Measurements from ENCODE around the gene PNCK. TPM values are rescaled to one million over a fixed set of nuclear protein-coding genes. Genes with fewer than 3 reads are reported as not detected.
"Not testable (repeated sequence)": the region's sequence is repeated elsewhere in the genome, so short reads cannot be mapped to it uniquely, and the experiment has no call there.

Gene PNCK
- polyA plus RNA-seq, 3 donors = 4.8 to 7.0 (median 5.6) TPM

DNA sequence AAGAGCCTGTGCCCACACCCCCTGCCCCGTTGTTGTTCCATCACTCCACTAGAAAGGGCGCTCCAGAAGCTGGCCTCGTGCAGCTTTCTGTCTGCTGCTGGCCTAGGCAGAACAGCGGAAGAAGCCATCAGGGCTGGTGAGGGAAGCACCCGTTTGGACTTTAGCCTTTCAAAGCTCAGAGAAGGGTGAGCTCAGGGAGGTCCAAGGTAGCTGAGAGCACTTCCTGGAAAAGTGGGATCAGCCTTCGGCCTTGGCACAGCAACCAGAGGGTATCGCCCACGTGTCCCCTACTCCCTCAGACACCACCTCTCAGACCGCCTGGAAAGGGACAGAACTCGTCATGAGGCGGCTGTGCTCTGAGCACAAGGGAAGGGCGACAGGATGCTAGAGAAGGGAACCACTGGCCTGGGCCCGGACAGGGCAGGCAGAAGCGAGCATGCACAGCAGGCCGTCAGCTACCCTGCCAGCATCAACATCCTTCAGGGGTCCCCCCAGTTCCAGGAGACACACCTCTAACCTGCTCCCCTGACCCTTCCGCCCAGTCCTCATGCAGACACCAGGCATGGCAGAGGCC, 25.7 kb upstream of the PNCK start:
- not testable (repeated sequence) for DNase-seq (ENCODE audit: low read depth in 3 of 3, low spot score in 2 of 3)

GRCh38 chrX:153697924-153698865, 24.6 kb upstream of the PNCK start:
- no peak for DNase-seq (ENCODE audit: low read depth in 3 of 3, low spot score in 2 of 3)

GRCh38 chrX:153696986-153697722, 23.5 kb upstream of the PNCK start:
- DNase-seq (ENCODE audit: low read depth in 3 of 3, low spot score in 2 of 3) = not testable (repeated sequence)

- not testable (repeated sequence) for DNase-seq (ENCODE audit: low read depth in 3 of 3, low spot score in 2 of 3)
These were observed 22.9 kb upstream of the PNCK start for GRCh38 chrX:153696538-153696937.

DNA sequence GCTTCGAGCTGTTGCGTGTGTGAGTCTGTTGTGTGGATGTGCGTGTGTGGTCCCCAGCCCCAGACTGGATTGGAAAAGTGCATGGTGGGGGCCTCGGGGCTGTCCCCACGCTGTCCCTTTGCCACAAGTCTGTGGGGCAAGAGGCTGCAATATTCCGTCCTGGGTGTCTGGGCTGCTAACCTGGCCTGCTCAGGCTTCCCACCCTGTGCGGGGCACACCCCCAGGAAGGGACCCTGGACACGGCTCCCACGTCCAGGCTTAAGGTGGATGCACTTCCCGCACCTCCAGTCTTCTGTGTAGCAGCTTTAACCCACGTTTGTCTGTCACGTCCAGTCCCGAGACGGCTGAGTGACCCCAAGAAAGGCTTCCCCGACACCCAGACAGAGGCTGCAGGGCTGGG, 22.5 kb upstream of the PNCK start:
- DNase-seq (ENCODE audit: low read depth in 3 of 3, low spot score in 2 of 3) = no peak

DNA sequence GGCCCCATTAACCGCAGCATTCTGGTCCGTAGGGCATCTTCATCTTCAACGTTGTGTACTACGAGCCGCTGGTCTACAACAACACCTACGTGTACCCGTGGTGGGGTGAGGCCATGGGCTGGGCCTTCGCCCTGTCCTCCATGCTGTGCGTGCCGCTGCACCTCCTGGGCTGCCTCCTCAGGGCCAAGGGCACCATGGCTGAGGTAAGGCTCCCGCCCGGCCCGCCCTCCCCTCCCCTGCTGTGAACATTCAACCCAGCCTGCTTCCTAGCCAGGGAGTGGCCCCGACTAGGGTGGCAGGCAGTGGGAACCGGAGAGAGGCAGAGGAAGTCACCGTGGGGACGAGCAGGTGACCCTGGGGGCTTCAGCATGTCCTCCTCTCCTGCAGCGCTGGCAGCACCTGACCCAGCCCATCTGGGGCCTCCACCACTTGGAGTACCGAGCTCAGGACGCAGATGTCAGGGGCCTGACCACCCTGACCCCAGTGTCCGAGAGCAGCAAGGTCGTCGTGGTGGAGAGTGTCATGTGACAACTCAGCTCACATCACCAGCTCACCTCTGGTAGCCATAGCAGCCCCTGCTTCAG, 21.2 kb upstream of the PNCK start:
- DNase-seq (ENCODE audit: low read depth in 3 of 3, low spot score in 2 of 3) = no peak

DNA sequence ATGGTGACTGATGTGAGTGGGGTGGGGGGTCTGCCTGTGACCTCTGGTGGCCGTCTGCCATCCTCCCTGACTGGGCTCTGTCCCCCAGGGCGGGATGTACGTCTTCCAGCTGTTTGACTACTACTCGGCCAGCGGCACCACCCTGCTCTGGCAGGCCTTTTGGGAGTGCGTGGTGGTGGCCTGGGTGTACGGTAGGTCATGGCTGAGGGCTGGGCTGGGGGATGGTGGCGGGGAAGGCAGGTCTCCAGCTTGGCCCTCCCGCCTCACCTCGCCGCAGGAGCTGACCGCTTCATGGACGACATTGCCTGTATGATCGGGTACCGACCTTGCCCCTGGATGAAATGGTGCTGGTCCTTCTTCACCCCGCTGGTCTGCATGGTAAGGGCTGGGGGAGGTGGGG, 20.6 kb upstream of the PNCK start:
- not testable (repeated sequence) for DNase-seq (ENCODE audit: low read depth in 3 of 3, low spot score in 2 of 3)

- DNase-seq (ENCODE audit: low read depth in 3 of 3, low spot score in 2 of 3) = no peak
These were observed 19.8 kb upstream of the PNCK start for GRCh38 chrX:153693216-153694086.

- DNase-seq (ENCODE audit: low read depth in 3 of 3, low spot score in 2 of 3) = no peak
These were observed 19.1 kb upstream of the PNCK start for GRCh38 chrX:153692611-153693156.

GRCh38 chrX:153692003-153692402, 18.4 kb upstream of the PNCK start:
- no peak for DNase-seq (ENCODE audit: low read depth in 3 of 3, low spot score in 2 of 3)

DNA sequence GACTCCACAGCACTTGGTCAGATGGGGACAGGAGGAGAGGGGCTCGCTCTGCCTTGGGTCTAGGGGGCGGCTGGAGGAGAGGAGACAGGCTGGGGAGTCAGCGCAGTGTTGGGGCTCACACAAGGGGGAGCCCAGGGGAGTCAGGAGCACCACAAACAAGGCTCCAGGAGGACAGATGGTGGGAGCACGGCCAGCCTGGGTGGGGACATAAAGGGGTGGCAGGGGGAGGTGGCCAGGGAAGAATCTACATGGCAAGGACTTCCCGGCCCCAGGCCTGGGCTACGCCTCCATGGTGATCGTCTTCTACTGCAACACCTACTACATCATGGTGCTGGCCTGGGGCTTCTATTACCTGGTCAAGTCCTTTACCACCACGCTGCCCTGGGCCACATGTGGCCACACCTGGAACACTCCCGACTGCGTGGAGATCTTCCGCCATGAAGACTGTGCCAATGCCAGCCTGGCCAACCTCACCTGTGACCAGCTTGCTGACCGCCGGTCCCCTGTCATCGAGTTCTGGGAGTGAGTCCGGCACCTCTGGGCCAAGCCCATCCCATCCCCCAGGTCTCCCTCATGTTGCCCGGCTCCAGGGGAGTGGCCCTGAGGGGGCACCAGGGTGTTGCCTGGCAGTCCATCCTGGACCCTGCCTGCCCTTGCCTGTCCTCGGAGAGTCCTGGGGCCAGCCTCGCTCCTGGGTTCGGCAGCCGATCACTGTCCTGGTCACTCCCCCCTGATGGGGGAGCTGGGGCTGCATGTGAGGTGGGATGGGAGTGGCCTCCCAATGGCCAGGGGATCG, 17.6 kb upstream of the PNCK start:
- not testable (repeated sequence) for DNase-seq (ENCODE audit: low read depth in 3 of 3, low spot score in 2 of 3)

- DNase-seq (ENCODE audit: low read depth in 3 of 3, low spot score in 2 of 3) = no peak
These were observed 16.9 kb upstream of the PNCK start for GRCh38 chrX:153690466-153690865.

- no peak for DNase-seq (ENCODE audit: low read depth in 3 of 3, low spot score in 2 of 3)
These were observed 16.2 kb upstream of the PNCK start for GRCh38 chrX:153689654-153690465.

GRCh38 chrX:153688911-153689590, 15.4 kb upstream of the PNCK start:
- DNase-seq (ENCODE audit: low read depth in 3 of 3, low spot score in 2 of 3) = no peak

DNA sequence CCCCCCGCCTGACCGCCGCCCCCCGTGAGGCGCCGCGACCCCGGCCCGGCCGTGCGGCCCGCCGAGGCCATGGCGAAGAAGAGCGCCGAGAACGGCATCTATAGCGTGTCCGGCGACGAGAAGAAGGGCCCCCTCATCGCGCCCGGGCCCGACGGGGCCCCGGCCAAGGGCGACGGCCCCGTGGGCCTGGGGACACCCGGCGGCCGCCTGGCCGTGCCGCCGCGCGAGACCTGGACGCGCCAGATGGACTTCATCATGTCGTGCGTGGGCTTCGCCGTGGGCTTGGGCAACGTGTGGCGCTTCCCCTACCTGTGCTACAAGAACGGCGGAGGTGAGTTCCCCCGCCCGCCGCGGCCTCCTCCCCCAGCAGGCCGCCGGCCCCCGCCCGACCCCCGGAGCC, 14.9 kb upstream of the PNCK start:
- DNase-seq (ENCODE audit: low read depth in 3 of 3, low spot score in 2 of 3) = no peak

DNA sequence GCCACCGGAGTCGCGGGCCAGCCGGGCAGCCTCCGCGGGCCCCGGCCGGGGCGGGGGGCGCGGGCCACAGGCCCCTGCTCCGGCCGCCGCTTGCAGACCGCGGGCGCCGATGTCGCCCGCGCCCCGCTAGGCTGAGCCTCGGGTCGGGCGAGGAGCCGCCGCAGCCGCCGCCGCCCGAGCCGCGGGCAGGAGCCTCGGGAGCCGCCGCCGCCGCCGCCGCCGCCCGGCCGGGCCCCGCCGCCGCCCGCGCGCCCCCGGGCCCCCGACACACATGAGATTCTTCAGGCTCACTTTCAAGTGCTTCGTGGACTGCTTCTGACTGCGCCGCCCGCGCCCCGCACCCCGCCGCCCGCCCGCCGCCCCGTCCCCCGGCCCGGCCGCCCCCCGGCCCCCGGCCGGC, 14.5 kb upstream of the PNCK start:
- DNase-seq (ENCODE audit: low read depth in 3 of 3, low spot score in 2 of 3) = no peak

Data from right renal cortex interstitium (tissue), 3 donors.